HEK293T (cell line): ENCODE results near the gene RNU6-7.

Experiments
- CTCF ChIA-PET: fragments of 350-600 bp; formaldehyde crosslinking; extraction: SDS; loops from one replicate; lab custom pipeline; 2021; ENCODE audit warnings: antibody characterized with exemption, inconsistent platforms; lab: Yijun Ruan, JAX
- POLR2A ChIA-PET: fragments of 350-600 bp; formaldehyde crosslinking; extraction: SDS; loops from one replicate; lab custom pipeline; 2020; ENCODE audit warnings: antibody characterized with exemption, inconsistent platforms; lab: Yijun Ruan, JAX
- DNase-seq: peaks from one replicate; pipeline ENCODE4 v3.0.0; 2012; ENCODE audit warnings: mixed read lengths; ENCODE audit errors: extremely low spot score
- ARNT ChIP-seq: fragments of 450-650 bp; IDR thresholded peaks from 2 replicates; pipeline ENCODE4 v1.6.1; 2017; ENCODE audit warnings: mild to moderate bottlenecking
- BHLHE40 ChIP-seq: fragments of 450-650 bp; IDR thresholded peaks from 2 replicates; pipeline ENCODE4 v1.6.1; 2016; ENCODE audit warnings: mild to moderate bottlenecking, moderate library complexity, borderline replicate concordance
- CTBP1 ChIP-seq: fragments of 450-650 bp; IDR thresholded peaks from 2 replicates; pipeline ENCODE4 v1.6.1; 2016; ENCODE audit warnings: borderline replicate concordance
- ELF4 ChIP-seq: fragments of 450-650 bp; IDR thresholded peaks from 2 replicates; pipeline ENCODE4 v1.6.1; 2017; ENCODE audit warnings: antibody characterized with exemption
- FOXA1 ChIP-seq: fragments of 450-650 bp; IDR thresholded peaks from 2 replicates; pipeline ENCODE4 v1.6.1; 2016; ENCODE audit warnings: mild to moderate bottlenecking
- FOXK2 ChIP-seq: fragments of 450-650 bp; IDR thresholded peaks from 2 replicates; pipeline ENCODE4 v1.6.1; 2016; ENCODE audit warnings: mild to moderate bottlenecking
- FOXM1 ChIP-seq: fragments of 450-650 bp; IDR thresholded peaks from 2 replicates; pipeline ENCODE4 v1.6.1; 2017; ENCODE audit warnings: mild to moderate bottlenecking, borderline replicate concordance
- HDGF ChIP-seq: fragments of 450-650 bp; IDR thresholded peaks from 2 replicates; pipeline ENCODE4 v1.6.1; 2017; ENCODE audit warnings: antibody characterized with exemption, borderline replicate concordance
- L3MBTL2 ChIP-seq: fragments of 450-650 bp; conservative IDR thresholded peaks from 2 replicates; pipeline ENCODE4 v1.6.1; 2016; ENCODE audit warnings: mild to moderate bottlenecking
- LEF1 ChIP-seq: fragments of 450-650 bp; IDR thresholded peaks from 2 replicates; pipeline ENCODE4 v1.6.1; 2017; ENCODE audit warnings: mild to moderate bottlenecking, borderline replicate concordance
- NFRKB ChIP-seq: fragments of 450-650 bp; IDR thresholded peaks from 2 replicates; pipeline ENCODE4 v1.6.1; 2016; ENCODE audit warnings: mild to moderate bottlenecking, moderate library complexity
- SP1 ChIP-seq: fragments of 450-650 bp; IDR thresholded peaks from 2 replicates; pipeline ENCODE4 v1.6.1; 2017
- SUZ12 ChIP-seq: fragments of 450-650 bp; IDR thresholded peaks from 2 replicates; pipeline ENCODE4 v1.6.1; 2016; ENCODE audit warnings: mild to moderate bottlenecking
- TARDBP ChIP-seq: fragments of 450-650 bp; IDR thresholded peaks from 2 replicates; pipeline ENCODE4 v1.6.1; 2016
- ZNF384 ChIP-seq: fragments of 450-650 bp; IDR thresholded peaks from 2 replicates; pipeline ENCODE4 v1.6.1; 2016
- TF ChIP-seq, protein P1 (sequence below): fragments of 450-650 bp; IDR thresholded peaks from 2 replicates; pipeline ENCODE4 v1.6.1; 2016

RNU6-7 gene

DNA sequence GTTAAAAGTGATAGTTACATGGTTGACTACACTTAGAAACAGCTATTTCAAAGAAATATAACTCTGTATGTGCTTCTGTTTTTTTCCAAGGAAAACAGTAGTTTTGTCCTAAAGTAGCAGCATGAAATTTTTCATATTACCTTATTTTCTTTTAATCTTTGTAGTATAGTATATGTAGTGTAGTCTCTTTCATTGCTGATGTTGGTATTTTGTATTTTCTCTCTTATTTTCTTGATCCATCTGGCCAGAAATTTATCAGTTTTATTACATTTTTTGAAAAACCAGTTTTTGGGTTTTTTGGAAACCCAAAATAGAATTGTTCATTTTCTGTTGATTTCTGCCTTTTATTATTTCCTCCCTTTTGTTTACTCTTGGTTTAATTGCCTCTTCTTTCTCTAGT lies 7.6 kb downstream of the RNU6-7 start:
- TF ChIP-seq ARNT, result no peak
- TF ChIP-seq BHLHE40, result no peak
- TF ChIP-seq SP1, result no peak
- no peak for TF ChIP-seq CTBP1
- no peak for TF ChIP-seq FOXK2
- ChIA-PET POLR2A (no interaction called here), CTCF (no interaction called here)
- DNase-seq, result no peak

DNA sequence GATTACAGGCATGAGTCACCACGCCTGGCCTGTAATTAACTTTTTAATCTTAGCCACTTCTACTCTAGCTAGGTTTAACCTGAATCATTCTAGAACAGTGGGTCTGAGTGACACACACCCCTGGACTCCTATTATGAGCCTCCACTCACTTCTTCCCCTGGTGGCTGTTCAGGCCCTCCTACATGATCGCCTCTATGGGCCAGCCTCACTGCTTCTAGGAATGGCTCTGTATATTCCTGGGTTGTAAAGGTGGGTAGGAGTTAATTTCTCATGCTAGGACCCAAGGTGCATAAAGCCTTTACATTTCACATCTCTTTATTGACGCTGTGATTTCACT lies 9.2 kb downstream of the RNU6-7 start:
- TF ChIP-seq SUZ12 (no peak), L3MBTL2 (no peak), ELF4 (no peak), LEF1 (no peak), SP1 (no peak), CTBP1 (no peak), FOXK2 (no peak), ARNT (no peak), FOXA1 (no peak), TARDBP (no peak), ZNF384 (no peak)
- TF ChIP-seq, protein P1, sequence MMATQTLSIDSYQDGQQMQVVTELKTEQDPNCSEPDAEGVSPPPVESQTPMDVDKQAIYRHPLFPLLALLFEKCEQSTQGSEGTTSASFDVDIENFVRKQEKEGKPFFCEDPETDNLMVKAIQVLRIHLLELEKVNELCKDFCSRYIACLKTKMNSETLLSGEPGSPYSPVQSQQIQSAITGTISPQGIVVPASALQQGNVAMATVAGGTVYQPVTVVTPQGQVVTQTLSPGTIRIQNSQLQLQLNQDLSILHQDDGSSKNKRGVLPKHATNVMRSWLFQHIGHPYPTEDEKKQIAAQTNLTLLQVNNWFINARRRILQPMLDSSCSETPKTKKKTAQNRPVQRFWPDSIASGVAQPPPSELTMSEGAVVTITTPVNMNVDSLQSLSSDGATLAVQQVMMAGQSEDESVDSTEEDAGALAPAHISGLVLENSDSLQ, result no peak
- DNase-seq, result no peak
- ChIA-PET CTCF (no interaction called here), POLR2A (interaction anchor here (0.7 kb wide), 1 partner anchor 134 kb away, joined by 4 read pairs; the partner anchor contains the start of gene ARHGAP5)

DNA sequence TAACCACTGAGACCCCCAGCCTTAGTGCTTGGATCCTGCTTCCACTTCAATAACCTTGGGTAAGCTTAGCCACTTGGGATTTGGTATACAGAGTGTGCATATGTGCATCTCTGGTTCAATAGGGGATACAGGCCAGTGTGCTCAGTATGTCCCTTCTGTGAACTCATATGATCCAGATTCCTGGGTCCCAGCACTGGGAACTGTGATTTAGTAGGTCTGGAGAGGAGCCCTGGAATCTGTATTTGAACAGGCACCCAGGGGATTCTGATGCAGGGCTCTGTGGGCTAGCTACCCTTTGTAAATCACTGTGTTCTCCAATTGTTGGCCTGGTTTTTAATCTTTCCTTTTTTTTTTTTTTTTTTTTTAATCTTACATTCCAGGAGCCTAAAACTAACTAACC lies 11.0 kb downstream of the RNU6-7 start:
- CTCF ChIA-PET, result no interaction called here
- POLR2A ChIA-PET, result interaction anchor here (1.2 kb wide), 1 partner anchor 9 kb away, joined by 5 read pairs; the partner anchor contains the start of gene RNU6-8
- no peak for DNase-seq
- TF ChIP-seq HDGF, result no peak
- TF ChIP-seq FOXM1, result no peak
- TF ChIP-seq SUZ12, result no peak
- no peak for TF ChIP-seq SP1
- no peak for TF ChIP-seq NFRKB
- TF ChIP-seq FOXK2, result no peak
- no peak for TF ChIP-seq ELF4
- no peak for TF ChIP-seq ARNT
- no peak for TF ChIP-seq FOXA1
- no peak for TF ChIP-seq L3MBTL2
- TF ChIP-seq ZNF384, result no peak
- TF ChIP-seq LEF1, result no peak
- TF ChIP-seq TARDBP, result no peak
- no peak for TF ChIP-seq BHLHE40
- TF ChIP-seq, protein P1, result no peak

DNA sequence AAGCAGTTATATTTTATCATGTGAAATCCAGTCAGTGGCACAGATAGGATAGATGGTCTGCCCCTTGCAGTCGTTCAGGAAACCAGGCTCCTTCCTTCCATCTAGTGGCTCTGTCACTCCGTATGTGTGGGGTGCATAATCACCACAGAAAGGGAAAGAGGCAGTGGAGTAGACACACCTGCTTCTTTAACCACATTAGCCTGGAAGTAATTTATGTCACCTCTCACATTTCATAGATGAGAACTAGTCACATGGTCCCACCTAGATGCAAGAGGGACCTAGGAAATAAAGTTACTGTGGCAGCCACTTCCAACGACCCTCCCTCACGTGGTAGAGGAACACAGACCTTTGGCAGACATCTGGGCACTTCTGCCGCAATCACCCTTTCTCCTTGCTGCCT lies 15.5 kb downstream of the RNU6-7 start:
- TF ChIP-seq NFRKB, result no peak
- TF ChIP-seq CTBP1, result no peak
- TF ChIP-seq LEF1, result no peak
- no peak for TF ChIP-seq ARNT
- no peak for TF ChIP-seq FOXM1
- no peak for TF ChIP-seq FOXA1
- no peak for TF ChIP-seq L3MBTL2
- no peak for TF ChIP-seq ZNF384
- TF ChIP-seq HDGF, result no peak
- TF ChIP-seq BHLHE40, result no peak
- TF ChIP-seq TARDBP, result no peak
- TF ChIP-seq, protein P1, result no peak
- no peak for TF ChIP-seq SUZ12
- no peak for TF ChIP-seq FOXK2
- no peak for TF ChIP-seq ELF4
- TF ChIP-seq SP1, result no peak
- no peak for DNase-seq
- ChIA-PET POLR2A (no interaction called here), CTCF (no interaction called here)

DNA sequence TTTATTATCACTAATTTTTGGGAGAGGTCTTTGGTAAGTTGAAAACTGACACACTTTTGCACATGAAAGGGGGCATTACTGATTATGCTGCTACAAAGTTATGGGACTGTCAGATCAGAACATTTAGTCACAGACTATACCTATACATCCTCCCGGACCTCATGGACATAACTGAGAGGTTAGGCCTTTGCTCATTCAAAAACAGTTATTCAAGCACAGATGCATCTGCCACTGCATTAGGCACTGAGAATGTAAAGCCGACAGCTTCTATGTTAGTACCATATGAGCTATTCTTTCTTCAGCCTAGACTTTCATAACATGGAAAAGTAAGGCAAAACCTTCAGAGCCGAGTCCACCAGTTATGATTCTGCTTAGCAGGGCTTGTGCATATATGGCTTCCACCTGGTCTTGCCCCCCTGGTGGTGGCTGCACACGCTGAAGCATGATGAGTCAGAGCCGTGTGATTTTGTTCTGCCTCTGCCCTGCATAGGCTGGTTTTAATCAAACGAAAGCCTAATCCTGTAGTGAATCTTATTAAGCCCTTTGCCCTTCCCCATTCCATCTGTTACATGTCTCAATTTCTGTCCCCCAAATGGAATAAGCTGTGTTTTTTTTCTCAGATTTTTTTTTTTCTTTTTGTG lies 23.0 kb downstream of the RNU6-7 start:
- POLR2A ChIA-PET, result interaction anchor here (1.4 kb wide), 1 partner anchor 21 kb away, joined by 3 read pairs; the partner anchor contains the start of gene RNU6-8
- DNase-seq, result peak; percentile 69

More for the DNA sequence above, 23.0 kb downstream of the RNU6-7 start:
- TF ChIP-seq FOXM1, result no peak
- TF ChIP-seq BHLHE40, result no peak
- TF ChIP-seq FOXA1, result no peak
- TF ChIP-seq HDGF, result no peak
- TF ChIP-seq LEF1, result no peak
- no peak for TF ChIP-seq SUZ12
- no peak for TF ChIP-seq ARNT
- TF ChIP-seq, protein P1, result no peak
- no peak for TF ChIP-seq CTBP1
- no peak for TF ChIP-seq SP1
- no peak for TF ChIP-seq FOXK2
- no peak for TF ChIP-seq TARDBP
- TF ChIP-seq ELF4, result no peak
- CTCF ChIA-PET, result interaction anchor here (0.9 to 1.3 kb wide), 3 partner anchors 25 to 186 kb away, joined by 3 to 5 read pairs (median 3); no protein-coding TSS in a partner anchor
